ENCODE data around the gene CPT1B.

GRCh38 chr22:50606165-50606945 lies 28.1 kb upstream of the CPT1B start:
- TF ChIP-seq CTCF (conservative IDR thresholded peaks at IDR 0.05 in 1 of 2, IDR thresholded peaks at IDR 0.05 in 1 of 2; ENCODE audit: extremely low read depth in 1 of 2, insufficient read depth in 1 of 2, low read depth in 1 of 2, low read length in 2 of 2) (no peak), EZH2 (IDR thresholded peaks at IDR 0.05; ENCODE audit: borderline replicate concordance, low read length) (no peak)
